HepG2 (cell line): Measurements from ENCODE around the gene TARS3. TPM values are rescaled to one million over a fixed set of nuclear protein-coding genes. Genes with fewer than 3 reads are reported as not detected.
A peak's percentile ranks its signal among the peaks of the same experiment; 100 is the strongest.

ENCODE experiments used
- ATAC-seq: fragments of 200-7000 bp; cut with Tn5 transposase; 3 replicates; pipeline ENCODE4 v1.9.1; 2020; ENCODE audit warnings: mild to moderate bottlenecking, moderate library complexity
- BruUV-seq: library from RNA; stranded (reverse); fragments of 400-500 nt; replicated peaks from 2 replicates; lab custom pipeline; 2021; lab: Mats Ljungman, UMichigan
- CTCF ChIA-PET: fragments of 300-600 bp; formaldehyde crosslinking; extraction: SDS; loops from one replicate; lab custom pipeline; 2021; ENCODE audit warnings: low total read pairs, inconsistent platforms, low intra/inter-chr PET ratio; lab: Yijun Ruan, JAX
- POLR2A ChIA-PET: fragments of 350-600 bp; sonication (Branson Sonifier 250); formaldehyde crosslinking; loops from one replicate; lab custom pipeline; 2020; ENCODE audit warnings: antibody characterized with exemption, inconsistent platforms; lab: Yijun Ruan, JAX
- DNase-seq: peaks from one replicate; pipeline ENCODE4 v3.0.0-alpha.2; 2015; ENCODE audit warnings: low spot score
- FAIRE-seq: peaks from 3 replicates; lab custom pipeline; 2011; peaks lifted over from hg19 to GRCh38; lab: Jason Lieb, UNC
- H2AFZ ChIP-seq: one replicate; pipeline ENCODE4 v1.6.1; 2011; ENCODE audit warnings: low read length, inconsistent platforms
- H3K27ac ChIP-seq: fragments of 300-600 bp; 3 replicates; pipeline ENCODE4 v1.8.0; 2011; ENCODE audit warnings: mixed run types, mild to moderate bottlenecking, mixed read lengths, low read length, inconsistent platforms; ENCODE audit not compliant: insufficient read depth; ENCODE audit errors: extremely low read length
- H3K27me3 ChIP-seq, 2 experiments: fragments of 200-600 bp in 1 of 2; 2 replicates in 1 of 2; 3 replicates in 1 of 2; pipeline versions ENCODE4 v1.6.0 to v1.8.0; 2011; ENCODE audit warnings: low read length in 2 of 2, mild to moderate bottlenecking in 2 of 2, moderate library complexity in 2 of 2, inconsistent platforms in 1 of 2; ENCODE audit not compliant: insufficient read depth in 2 of 2, control insufficient read depth in 1 of 2
- H3K36me3 ChIP-seq, 2 experiments: fragments of 200-600 bp in 1 of 2; replicated peaks in 1 of 2; 2 replicates in 1 of 2; 3 replicates in 1 of 2; pipeline versions ENCODE4 v1.5.1 to v1.8.0; 2011; ENCODE audit warnings: low read length in 2 of 2, inconsistent platforms in 1 of 2; ENCODE audit not compliant: insufficient read depth in 2 of 2, control insufficient read depth in 1 of 2
- H3K4me1 ChIP-seq: 2 replicates; pipeline ENCODE4 v1.5.1; 2012; ENCODE audit warnings: low read length, inconsistent platforms; ENCODE audit not compliant: insufficient read depth
- H3K4me2 ChIP-seq: 2 replicates; pipeline ENCODE4 v1.6.0; 2011; ENCODE audit warnings: low read depth, low read length, inconsistent platforms
- H3K4me3 ChIP-seq, 3 experiments: fragments of 200-600 bp in 1 of 3; sonication (generic), shearing (Covaris generic) in 1 of 3; replicated peaks in 1 of 3; 2 replicates each; pipeline ENCODE4 v1.5.1; 2011 to 2016; ENCODE audit warnings: low read length in 3 of 3, inconsistent platforms in 2 of 3, low read depth in 2 of 3, mild to moderate bottlenecking in 2 of 3, control low read depth in 1 of 3, mixed read lengths in 1 of 3; ENCODE audit not compliant: insufficient read depth in 1 of 3
- H3K79me2 ChIP-seq: one replicate; pipeline ENCODE4 v1.6.1; 2011; ENCODE audit warnings: low read length, inconsistent platforms; ENCODE audit not compliant: insufficient read depth
- H3K9ac ChIP-seq: 2 replicates; pipeline ENCODE4 v1.6.0; 2011; ENCODE audit warnings: mild to moderate bottlenecking, low read depth, low read length, inconsistent platforms; ENCODE audit not compliant: insufficient read depth
- H3K9me3 ChIP-seq: 2 replicates; pipeline ENCODE4 v1.5.1; 2012; ENCODE audit warnings: mild to moderate bottlenecking, low read length
- H4K20me1 ChIP-seq: 2 replicates; pipeline ENCODE4 v1.6.0; 2011; ENCODE audit warnings: inconsistent platforms, mild to moderate bottlenecking, low read length, moderate library complexity; ENCODE audit not compliant: insufficient read depth
- AHR ChIP-seq: IDR thresholded peaks from 2 replicates; pipeline ENCODE4 v1.6.1; 2018; ENCODE audit warnings: missing genetic modification reagents, missing compliant biosample characterization
- HOXA9 ChIP-seq: sonication (generic); formaldehyde crosslinking; IDR thresholded peaks from 2 replicates; pipeline ENCODE4 v1.8.1; 2022; ENCODE audit warnings: missing genetic modification reagents, mild to moderate bottlenecking, moderate library complexity, borderline replicate concordance
- PHB2 ChIP-seq: fragments of 450-650 bp; IDR thresholded peaks from 2 replicates; pipeline ENCODE4 v1.6.1; 2018; ENCODE audit not compliant: partially characterized antibody
- RBFOX2 ChIP-seq: fragments of 200-400 bp; formaldehyde crosslinking; IDR thresholded peaks from 2 replicates; pipeline ENCODE4 v1.6.1; 2017; ENCODE audit warnings: low read depth, mild to moderate bottlenecking, low read length
- TFDP1 ChIP-seq: IDR thresholded peaks from 2 replicates; pipeline ENCODE4 v1.6.1; 2016; ENCODE audit warnings: missing compliant biosample characterization, missing genetic modification reagents, borderline replicate concordance
- ZNF142 ChIP-seq: sonication (generic); formaldehyde crosslinking; IDR thresholded peaks from 2 replicates; pipeline ENCODE4 v1.4.0; 2020; ENCODE audit warnings: missing genetic modification reagents
- ZNF20 ChIP-seq: sonication (generic); formaldehyde crosslinking; IDR thresholded peaks from 2 replicates; pipeline ENCODE4 v1.4.0; 2020; ENCODE audit warnings: mild to moderate bottlenecking, moderate library complexity, missing genetic modification reagents
- ZNF225 ChIP-seq: sonication (generic); formaldehyde crosslinking; IDR thresholded peaks from 2 replicates; pipeline ENCODE4 v1.4.0; 2020; ENCODE audit warnings: mild to moderate bottlenecking, missing genetic modification reagents
- ZNF337 ChIP-seq: sonication (generic); formaldehyde crosslinking; IDR thresholded peaks from 2 replicates; pipeline ENCODE4 v1.5.1; 2020; ENCODE audit warnings: missing genetic modification reagents, low read depth, mild to moderate bottlenecking, borderline replicate concordance
- ZNF350 ChIP-seq: sonication (generic); formaldehyde crosslinking; IDR thresholded peaks from 2 replicates; pipeline ENCODE4 v1.4.0; 2020; ENCODE audit warnings: mild to moderate bottlenecking, low read depth, missing genetic modification reagents, borderline replicate concordance
- ZNF577 ChIP-seq: sonication (generic); formaldehyde crosslinking; IDR thresholded peaks from 2 replicates; pipeline ENCODE4 v1.4.0; 2020; ENCODE audit warnings: mild to moderate bottlenecking, low read depth, missing genetic modification reagents, borderline replicate concordance
- ZNF678 ChIP-seq: sonication (generic); formaldehyde crosslinking; IDR thresholded peaks from 2 replicates; pipeline ENCODE4 v1.4.0; 2020; ENCODE audit warnings: mild to moderate bottlenecking, missing genetic modification reagents
- WGBS: methylation state at CpG from one replicate; pipeline ENCODE4 v1.1.6; 2017; ENCODE audit warnings: low lambda C conversion rate; 5-methylcytosine and 5-hydroxymethylcytosine counted together
- in situ Hi-C: cut with HindIII; loops from 2 replicates; pipeline ENCODE4 v1.10.0; 2017; ENCODE audit warnings: low pct_unique_long_range_greater_than_20kb; ENCODE audit not compliant: extremely low pct_ligation_motif_present
- intact Hi-C: fragments of 100-400 bp; cut with micrococcal nuclease; formaldehyde crosslinking; loops from one replicate; pipeline ENCODE4 v1.10.0; 2022; ENCODE audit not compliant: unreplicated experiment
- polyA plus RNA-seq, 8 experiments: library from polyadenylated mRNA; depleted of rRNA in 3 of 8; stranded (reverse) in 7 of 8; unstranded in 1 of 8; fragments of >200 nt; fragmentation: Illumina TruSeq in 4 of 8; extraction: Trizol in 4 of 8; gene quantifications; 2 replicates each; pipeline versions ENCODE4 v1.2.1 to v1.2.3, GENCODE V29; 2011 to 2016; ENCODE audit warnings: low read depth in 4 of 8, missing spikeins in 1 of 8, mixed read lengths in 1 of 8; ENCODE audit not compliant: insufficient read depth in 1 of 8
- total RNA-seq, 5 experiments: library from RNA; depleted of rRNA; stranded (reverse); fragments of >200 nt; fragmentation: Illumina TruSeq; extraction: Trizol; gene quantifications; 2 replicates each; pipeline ENCODE4 v1.2.3, GENCODE V29; 2016; ENCODE audit warnings: low read depth in 1 of 5
- TF ChIP-seq, protein P1 (sequence below): IDR thresholded peaks from 2 replicates; pipeline ENCODE4 v1.6.1; 2016; ENCODE audit warnings: mild to moderate bottlenecking

Gene TARS3
- total and polyA plus RNA-seq, 2 of the 13 experiments (the other 11 are each of a cell fraction or from before 2014, with no cell fraction given), result 4.1 to 11.7 TPM

DNA sequence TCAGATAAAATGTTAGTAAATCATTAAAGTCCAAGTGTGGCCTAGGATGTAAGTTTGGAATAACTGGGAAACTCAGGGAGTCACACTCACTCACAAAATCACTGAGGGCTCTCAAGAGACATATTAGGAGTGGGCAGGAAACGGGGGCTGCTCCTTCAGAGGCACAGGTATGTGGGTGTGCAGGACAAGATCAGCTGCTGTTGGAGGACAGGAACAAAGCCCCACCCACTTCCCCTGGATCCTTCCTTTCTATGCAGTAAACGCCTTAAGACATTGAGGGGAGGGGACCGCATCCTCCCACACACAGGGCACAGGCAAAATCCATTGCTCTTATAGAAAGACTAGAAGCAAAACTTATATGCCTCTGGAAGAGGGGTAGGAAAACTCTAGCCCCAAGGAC is 102.3 kb downstream of the TARS3 start:
- TF ChIP-seq ZNF20 (CRISPR knock-in tag) (no peak), PHB2 (no peak), ZNF577 (no peak), AHR (no peak), ZNF337 (CRISPR knock-in tag) (no peak), ZNF678 (CRISPR knock-in tag) (no peak), ZNF225 (CRISPR knock-in tag) (no peak), ZNF350 (no peak), HOXA9 (CRISPR knock-in tag) (no peak), RBFOX2 (no peak), TFDP1 (CRISPR knock-in tag) (no peak), ZNF142 (CRISPR knock-in tag) (no peak)
- TF ChIP-seq, protein P1, sequence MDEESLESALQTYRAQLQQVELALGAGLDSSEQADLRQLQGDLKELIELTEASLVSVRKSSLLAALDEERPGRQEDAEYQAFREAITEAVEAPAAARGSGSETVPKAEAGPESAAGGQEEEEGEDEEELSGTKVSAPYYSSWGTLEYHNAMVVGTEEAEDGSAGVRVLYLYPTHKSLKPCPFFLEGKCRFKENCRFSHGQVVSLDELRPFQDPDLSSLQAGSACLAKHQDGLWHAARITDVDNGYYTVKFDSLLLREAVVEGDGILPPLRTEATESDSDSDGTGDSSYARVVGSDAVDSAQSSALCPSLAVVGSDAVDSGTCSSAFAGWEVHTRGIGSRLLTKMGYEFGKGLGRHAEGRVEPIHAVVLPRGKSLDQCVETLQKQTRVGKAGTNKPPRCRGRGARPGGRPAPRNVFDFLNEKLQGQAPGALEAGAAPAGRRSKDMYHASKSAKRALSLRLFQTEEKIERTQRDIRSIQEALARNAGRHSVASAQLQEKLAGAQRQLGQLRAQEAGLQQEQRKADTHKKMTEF, result no peak
- no peak overlapping the region for H3K27ac ChIP-seq
- in situ Hi-C loops (no loop called here), intact Hi-C loops (no loop called here)
- H4K20me1 ChIP-seq, result no peaks in the 10 kb centered on the region
- H3K4me1 ChIP-seq, result peaks cover 68% of the 10 kb centered on the region
- ATAC-seq (no peak), FAIRE-seq (no peak), DNase-seq (no peak)
- H3K27me3 ChIP-seq, result no peaks in the 10 kb centered on the region
- no peak overlapping the region for H3K9ac ChIP-seq
- H3K4me3 ChIP-seq, result no peak overlapping the region
- H2AFZ ChIP-seq, result no peak overlapping the region
- ChIA-PET POLR2A (no interaction called here), CTCF (no interaction called here)
- no peaks in the 10 kb centered on the region; a peak in 1 of 5 replicates for H3K36me3 ChIP-seq
- WGBS, result 96% methylated on average over 3 of the region's 3 CpGs
- H3K79me2 ChIP-seq, result peaks cover 64% of the 10 kb centered on the region
- BruUV-seq, result no TSS peak
- peak overlapping the region; percentile 46; the same call in 1 of the 2 replicates for H3K4me2 ChIP-seq
- no peaks in the 10 kb centered on the region for H3K9me3 ChIP-seq
